MV-4-11 (cell line): ENCODE data around the gene COLQ.

Experiments used
- DNase-seq: peaks from one replicate; lab custom pipeline; 2025; lab: John Stamatoyannopoulos, UW

COLQ gene

DNA sequence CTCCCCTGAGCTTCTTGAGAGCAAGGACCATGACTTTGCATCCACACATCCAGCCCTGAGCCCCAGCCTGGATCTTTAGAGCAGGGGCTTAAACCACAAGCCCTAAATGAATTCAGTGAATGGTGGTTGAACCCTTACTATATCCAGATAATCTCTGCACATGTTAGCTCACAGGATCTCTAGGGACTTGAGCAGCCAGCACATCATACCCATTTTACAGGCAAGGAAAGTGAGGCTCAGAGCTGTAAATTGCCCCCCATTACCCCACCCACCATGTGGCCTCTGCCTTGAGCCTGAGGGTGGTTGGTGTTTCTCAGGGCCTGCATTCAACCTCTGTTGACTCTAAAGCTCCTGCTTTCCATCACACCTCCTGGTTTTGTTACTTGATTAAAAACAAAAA lies 66.5 kb downstream of the COLQ start:
- no peak for DNase-seq

DNA sequence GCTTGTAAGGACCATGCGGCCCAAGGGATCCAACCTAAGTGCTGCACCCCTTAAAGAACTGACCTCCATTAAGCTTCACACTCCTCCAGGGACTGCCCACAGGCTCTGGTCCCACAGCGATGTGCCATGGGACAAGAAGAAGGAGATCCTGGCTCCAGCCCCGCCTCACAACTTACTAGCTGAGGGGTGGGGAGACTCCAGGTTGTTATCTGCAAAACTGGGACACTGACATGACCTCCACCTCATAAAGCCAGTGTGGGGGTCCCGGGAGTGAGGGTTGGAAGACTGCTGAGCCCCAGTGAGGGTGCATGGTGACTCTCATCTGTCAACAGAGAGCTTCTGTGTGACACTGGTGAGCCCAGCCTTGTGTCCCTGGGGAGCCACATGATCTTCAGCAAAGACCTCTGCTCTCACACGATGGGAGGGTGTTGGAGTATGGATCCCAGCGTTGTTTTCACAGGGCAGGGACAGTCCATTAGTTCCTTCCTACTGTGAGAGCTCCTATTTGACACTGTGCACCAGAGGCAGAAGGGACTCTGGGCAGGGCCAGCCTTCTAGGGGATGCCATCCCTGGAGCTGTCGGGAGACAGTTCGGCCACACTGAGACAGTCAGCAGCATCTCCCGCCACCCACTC lies 67.4 kb downstream of the COLQ start:
- no peak for DNase-seq

DNA sequence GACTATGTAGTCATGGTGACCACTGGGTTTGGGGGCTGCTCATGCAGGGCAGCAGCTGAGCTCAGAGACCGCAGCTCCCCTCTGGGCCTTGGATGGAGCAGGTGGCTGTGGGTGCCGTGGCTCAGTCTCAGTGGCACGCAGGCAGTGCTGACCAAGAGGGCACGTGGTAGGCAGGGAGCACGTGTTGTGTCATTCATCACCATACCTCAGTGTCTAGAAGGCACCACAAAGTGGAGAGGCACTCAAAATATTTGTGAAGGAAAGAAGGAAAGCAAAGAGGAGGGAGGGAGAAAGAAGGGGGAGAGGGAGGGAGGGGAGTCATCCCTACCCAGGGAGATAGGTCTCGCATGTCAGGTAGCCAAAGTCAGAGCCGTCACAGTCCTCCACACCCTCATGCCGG lies 68.0 kb downstream of the COLQ start:
- no peak for DNase-seq

DNA sequence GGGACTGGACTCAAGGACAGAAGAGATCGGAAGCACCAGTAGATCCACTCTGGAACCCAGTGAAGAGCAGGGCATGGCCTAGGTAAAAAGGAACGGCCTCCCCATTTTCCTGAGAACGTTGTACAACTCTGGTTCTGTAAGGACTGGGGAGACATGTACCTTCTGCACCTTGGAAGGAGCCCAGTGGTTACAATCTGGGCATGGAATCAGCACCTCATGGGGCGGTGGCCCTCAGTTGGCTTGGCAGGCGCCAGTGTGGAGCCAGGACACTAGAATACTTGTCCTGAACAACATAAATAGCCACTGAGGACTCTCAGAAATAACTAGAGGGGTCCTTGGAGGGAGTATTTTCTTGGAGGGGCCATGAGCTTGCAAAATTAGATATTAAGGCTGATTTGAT lies 68.5 kb downstream of the COLQ start:
- no peak for DNase-seq

DNA sequence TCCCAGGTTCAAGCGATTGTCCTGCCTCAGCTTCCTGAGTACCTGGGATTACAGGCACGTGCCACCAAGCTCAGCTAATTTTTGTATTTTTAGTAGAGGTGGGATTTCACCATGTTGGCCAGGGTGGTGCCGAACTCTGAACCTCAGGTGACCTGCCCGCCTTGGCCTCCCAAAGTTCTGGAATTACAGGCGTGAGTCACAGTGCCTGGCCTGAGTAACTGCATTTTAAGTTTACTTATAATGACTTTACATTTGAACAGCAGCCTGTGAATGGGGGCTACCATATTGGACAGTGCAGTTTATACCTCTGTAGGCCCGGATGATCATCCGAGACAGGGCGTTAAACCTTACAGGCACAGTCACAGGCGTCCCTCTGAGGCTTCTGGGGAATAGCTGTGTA lies 69.3 kb downstream of the COLQ start:
- no peak for DNase-seq

DNA sequence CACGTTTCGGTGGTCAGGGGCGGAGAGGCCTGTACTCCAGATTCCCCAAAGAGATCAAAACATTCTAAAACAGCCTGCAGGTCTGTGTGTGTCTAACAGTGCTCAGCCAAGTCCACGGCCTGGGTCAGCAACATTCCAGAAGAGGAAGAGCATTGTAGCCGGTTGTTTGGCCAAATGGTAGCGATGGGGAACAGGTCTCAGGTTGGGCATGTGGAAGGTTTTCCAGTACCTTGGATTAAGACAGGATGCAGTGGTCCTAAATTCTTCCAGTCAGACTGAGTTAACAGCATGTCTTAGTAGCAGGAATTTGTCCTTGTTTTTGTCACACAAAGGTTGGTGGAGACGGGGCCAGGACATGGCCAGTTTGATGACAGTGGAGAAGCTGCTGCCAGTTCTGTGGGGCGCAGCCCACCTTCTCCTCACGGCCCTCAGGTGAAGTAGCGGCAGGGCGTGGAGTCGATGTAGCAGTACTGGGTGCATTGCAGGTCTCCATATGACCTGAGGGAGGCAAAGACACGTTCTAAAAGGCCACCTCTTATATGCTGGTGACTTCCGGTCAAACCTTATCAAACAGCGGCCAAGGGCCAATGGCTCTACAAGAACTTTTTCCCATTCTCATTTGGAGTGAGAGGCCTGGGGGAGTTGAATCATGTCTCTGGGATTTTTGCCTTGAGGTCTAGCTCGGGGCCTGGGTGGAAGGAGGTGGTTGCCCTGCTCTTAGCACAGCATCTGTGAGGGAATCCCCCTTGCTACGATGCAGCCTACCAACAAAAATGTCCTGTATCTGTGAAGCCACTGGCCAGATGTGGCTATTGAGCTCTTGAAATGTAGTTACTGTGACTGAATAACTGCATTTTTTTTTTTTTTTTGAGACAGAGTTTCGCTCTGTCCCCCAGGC lies 70.0 kb downstream of the COLQ start:
- DNase-seq = no peak

DNA sequence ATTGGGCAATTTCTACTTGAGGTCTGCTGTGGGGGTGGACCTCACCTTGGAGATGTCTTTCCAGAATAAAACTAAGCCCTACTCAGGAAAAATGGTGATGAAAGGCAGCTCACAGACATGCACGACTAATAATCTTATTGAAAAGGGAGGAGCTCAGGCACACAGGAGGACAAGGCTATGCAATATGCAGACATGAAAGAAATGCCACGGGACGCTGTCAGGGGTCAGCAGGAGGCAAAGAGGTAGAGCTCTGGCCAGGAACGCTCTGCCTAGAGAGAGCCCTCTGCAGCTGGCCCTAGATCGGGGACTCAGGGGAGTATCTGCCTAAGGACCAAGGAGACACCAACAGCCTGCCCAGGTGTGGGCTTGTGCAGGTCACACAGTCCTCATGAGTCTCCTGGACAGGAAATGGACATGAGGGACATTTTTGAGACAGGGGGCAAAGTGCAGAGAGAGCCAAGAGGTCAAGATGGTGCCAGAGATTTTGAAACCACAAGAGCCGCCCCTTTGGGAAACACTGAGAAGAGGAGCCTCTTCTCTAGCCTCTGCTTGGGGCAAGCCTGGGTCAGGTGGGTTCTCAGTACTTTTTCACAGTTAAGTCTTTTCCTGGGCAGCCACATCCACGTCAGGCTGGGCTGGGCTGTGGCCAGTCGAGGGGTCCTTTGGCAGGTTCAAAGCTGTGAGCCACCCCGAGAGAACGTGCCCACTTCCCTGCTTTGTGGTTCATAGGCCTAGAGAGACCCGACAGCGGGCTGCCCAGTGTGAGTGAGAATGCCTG lies 70.9 kb downstream of the COLQ start:
- DNase-seq = no peak

DNA sequence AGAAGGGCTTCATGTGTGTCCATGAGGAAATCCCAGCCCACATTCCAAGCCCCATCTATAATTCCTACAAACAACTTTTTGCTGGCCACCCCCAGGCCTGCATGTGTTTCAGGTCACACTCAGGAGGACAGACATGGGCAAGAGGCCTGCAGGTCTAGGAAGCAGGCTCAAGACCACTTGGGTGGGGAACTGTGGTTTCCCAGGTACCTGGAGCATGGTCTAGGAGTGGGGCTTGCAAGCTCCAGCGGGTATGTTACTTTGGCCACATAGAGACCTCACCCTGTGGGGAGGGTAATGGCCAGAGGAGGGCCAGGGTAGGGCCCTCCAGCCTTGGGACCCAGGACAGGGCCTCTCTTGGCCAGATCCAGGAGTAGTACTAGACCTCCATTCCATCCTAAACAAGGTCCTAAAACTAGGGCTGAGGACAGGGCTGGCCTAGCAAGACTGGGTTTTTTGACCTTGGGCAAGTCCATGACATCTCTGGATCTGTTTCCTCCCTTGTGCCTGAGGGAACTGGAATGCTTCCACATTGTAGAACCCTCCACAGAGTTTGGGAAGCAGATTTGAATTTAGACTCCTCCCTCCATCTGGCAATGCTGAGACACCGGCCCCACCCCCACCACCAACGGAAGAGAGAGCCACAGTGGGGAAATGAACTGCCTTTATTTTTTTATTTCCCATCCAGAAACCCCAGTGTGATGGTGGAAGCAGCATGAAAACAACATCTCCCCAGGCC lies 71.8 kb downstream of the COLQ start:
- no peak for DNase-seq

DNA sequence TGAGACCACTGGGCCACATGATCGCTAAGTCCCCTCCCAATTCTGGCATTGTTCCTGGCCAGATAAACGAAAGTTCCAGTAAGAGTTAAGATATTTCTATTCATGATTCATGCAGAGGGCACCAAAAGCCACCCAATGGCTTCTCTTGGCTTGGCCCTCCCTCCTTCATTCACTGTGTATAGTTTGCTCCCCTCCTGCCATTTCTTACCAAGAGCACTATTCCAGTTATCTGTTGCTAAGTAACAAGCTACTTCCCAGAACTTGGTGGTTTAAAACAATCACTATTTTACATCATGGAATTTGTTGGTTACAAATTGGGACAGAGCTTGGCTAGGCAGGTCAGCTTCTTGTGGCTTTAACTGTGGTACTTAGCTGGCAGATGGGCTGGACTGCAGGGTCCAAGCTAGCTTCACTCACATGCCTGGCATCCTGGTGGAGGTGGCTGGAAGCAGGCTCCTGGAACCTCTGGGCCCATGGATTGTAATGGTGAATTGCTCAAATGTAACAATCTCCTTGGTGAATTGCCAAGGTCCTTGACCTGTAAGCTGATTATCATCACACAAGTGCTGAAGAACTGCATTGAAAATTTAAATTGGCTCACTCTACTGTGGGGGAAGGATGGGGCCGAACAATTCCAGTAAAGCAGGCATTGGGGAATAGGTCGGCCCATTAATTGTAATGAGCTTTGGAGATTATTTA lies 77.5 kb downstream of the COLQ start:
- DNase-seq = no peak

DNA sequence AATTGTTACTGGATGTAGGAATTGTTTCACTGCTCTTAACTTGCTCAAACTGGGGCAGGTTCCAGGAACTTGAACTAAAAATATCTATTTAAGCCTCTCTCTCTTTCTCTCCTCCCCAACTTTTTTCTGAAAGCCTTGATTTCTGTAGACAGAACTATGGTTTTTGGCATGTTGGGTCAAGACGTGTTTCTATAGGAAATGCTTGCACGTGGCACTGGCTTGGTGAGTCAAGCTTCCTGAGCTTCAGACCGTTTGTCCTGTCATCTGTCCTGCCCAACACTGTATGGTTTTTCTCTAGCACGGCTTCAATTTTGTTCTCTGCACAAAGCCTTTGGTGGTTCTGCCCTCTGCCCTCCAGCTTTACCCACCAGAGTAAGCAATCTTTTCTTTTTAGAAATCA lies 80.6 kb downstream of the COLQ start:
- peak; percentile 89 for DNase-seq

DNA sequence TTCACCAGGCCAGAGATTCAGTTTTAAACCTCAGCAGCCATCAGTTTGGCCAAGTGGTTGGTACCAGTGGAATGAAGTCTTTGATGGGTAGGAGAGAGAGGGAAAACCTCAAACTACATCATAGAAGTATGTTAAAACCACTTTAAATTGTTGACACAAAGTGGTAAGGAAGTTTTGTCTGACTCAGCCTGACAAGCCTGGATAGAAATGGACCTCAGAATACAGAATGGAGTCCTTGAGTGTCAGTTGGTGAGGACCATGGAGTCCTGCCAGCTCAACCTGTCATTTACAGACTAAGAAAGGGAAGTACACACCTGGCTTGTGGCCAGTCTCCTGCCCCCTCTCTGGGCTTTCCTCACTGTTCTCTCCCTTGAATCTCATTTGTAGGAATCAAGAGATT lies 82.0 kb downstream of the COLQ start:
- DNase-seq = peak; percentile 34

DNA sequence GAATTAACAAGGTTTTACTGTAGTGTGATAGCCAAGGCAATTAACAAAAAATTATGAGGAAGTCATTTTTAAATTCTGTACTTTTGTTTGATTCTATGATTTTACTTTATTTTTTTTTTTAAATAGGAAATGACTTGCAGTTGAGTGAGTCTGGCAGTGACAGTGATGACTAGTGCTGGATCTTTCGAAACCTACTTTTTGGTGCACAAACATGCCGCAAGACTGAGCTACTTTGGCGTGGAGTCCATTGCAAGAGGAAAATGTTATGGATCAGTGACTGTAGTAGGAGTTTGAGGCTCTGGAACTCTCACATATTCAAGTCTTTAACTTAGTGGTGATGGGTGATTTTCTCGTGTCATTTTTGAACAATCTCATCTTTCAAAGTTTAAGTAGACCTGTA lies 82.5 kb downstream of the COLQ start:
- DNase-seq = peak; percentile 54

DNA sequence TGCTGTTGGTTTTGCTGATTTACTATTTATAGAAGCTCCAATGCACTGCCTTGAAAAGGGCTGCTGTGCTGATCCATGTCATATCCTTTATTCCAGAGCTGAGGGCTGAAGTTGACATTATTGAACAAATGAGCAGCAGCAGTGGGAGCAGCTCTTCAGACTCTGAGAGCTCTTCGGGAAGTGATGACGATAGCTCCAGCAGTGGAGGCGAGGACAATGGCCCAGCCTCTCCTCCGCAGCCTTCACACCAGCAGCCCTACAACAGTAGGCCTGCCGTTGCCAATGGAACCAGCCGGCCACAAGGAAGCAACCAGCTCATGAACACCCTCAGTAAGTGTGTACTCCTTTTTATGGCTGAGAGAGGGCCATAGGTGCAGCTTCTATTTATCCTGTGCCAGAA lies 85.3 kb downstream of the COLQ start:
- DNase-seq = no peak

DNA sequence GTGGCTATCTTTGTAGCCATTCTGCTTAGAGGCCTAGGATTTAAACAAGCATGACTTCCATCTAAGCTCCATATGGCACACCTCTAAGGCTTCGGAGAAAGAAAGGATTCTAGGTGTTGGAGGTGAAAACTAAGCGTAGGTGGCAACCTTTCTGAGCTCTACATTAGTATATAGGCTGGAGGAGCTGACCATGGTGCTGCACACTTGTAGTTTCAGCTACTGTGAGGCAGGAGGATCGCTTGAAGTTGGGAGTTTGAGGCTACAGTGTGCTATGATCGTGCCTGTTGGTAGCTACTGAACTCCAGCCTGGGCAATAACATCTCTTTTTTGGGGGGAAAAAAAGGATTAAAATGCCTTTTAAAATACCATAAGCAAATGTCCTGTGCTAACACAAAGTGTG lies 86.8 kb downstream of the COLQ start:
- no peak for DNase-seq

DNA sequence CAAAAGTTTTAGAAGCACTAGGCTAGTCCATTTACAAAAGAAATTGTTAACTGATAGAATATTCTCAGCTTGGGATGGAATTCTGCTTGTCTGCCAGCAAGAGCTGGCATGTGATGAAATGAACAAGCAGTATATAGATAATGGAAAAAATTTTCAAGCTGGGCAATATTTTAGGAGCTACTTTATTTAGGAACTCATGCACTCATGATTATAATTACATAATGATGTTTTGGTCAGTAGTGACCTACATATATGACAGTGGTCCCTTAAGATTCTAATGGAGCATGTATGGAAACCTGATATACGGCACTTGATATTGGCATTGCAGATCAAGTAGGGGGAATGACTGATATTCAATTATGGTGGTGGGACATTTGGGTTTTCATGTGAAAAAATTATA lies 88.0 kb downstream of the COLQ start:
- no peak for DNase-seq

DNA sequence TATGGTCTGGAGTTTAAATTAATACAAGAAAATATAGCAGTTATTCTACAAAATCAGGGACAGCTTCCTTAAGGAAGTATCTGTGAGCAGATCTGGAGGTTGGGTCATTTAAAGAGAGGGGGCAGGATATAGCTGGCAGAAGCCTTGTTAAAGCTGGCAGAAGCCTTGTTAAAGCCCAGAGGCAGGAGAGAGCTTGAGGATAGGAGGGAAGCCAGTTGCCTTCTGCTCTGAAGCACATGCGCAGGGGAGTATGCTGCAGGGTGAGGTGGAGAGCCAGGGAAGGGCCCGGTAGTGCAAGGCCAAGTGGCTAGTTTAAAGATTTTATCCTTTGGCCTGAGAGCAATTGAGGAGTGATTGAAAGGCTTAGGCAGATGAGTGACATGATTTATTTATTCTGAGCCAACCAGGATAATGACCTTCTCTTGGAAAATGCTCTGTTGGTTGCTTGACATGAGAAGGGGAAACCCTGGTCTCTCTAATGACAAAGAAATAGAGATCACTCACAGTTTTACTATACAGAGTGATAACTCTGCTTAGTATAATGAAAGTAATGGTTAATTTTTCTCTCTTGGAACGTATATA lies 90.2 kb downstream of the COLQ start:
- no peak for DNase-seq

DNA sequence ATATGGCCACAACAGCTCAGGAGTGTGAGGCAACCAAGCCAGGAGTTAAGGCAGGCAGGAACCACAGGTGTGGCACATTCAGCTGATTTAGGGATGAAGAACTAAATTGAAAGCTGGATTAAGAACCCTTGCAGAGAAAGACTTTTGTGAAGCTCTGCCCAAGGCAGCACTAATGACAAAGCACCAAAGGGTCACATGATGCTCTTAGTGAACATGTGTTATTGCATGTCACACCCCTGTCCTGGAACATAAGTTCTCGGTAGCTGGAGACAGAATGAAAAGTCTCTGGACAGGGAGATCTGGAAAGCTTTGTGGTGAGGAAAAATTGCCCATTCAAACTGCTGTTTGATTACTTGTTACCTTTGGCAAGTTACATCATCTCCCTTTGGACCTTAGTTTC lies 90.9 kb downstream of the COLQ start:
- no peak for DNase-seq

DNA sequence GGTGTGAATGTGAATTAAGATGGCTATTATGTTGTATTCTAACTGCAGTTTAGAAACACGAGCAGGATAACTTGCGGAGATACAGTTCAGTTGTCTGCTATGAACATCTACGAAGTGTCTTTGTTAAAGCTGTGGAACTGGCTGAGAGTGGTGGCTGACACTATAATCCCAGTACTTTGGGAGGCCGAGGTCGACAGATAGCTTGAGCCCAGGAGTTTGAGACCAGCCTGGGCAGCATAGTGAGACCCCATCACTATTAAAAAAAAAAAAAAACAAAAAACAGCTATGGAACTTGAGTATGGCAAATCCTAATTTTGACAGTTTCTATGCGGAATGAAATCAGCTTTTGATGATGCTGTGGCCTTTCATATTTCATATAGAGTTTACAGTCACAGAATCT lies 92.4 kb downstream of the COLQ start:
- no peak for DNase-seq

DNA sequence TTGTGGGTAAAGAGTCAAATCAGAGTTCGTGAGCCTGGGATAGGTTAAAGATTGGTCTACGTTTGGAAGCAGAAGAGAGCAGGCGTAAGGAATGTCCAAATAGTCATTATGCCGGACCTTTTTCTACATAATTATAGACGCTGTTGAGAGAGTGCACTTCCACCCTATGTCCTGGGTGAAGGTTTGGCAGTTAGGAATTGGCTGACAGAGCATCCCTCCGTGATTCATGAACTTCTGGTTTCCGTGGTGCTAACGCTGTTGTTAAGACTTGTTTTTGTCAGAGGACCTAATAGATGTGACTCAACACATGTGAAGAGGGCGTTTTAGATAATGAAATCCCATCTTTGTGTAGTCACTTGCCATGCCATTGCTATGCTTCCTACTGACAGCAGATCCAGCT lies 93.0 kb downstream of the COLQ start:
- peak; percentile 60 for DNase-seq

DNA sequence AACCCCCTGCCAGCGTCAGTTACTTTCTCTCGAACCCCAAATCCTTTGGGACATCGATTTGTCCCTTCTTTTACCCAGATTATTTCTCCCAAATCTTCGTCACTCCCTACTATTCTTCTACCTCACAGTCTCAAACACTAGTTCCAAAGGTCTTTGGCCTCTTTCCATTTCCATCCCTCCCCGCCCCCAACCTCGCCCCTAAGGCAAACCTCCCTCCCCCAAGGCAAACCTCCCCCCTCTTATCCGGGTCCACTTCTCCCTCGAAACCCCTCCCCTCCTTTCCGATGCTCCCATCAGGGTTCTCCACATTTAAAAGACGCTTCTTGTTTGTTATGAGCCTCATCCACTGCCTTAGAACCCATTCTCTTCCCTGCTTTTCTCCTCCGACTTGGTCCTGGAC lies 93.5 kb downstream of the COLQ start:
- DNase-seq = no peak

DNA sequence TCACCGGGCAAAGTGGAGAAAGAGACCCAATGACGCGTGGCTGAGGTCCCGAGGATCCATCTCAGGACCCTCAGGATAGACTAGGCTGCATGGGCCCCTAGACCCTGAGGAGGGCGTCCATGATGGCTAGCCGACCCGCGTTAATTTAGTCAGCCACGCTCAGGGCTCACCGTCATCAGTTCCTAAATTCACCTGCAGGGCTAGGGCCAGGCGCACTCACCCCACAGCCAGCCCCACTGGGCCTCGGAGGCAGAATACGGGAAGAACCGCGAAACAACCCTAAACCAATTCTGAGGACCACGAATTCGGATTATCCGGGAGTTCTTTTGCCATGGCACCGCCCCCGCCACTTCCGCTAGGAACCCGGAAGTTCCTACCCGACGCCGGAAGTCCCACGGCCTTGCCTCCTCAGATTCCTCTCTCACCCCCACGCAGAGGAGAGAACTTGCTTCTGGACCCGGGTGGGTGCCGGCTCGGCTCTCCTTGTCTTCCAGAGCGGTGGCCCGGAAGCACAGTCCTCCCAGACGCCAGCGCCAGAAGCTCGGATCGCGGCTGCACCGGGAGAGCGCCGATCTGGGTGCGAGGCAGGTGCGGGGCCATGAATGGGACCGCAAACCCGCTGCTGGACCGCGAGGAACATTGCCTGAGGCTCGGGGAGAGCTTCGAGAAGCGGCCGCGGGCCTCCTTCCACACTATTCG lies 94.2 kb downstream of the COLQ start, which contains the start of the genes EAF1 and METTL6:
Gene EAF1, plus strand, starts transcription at position 417 of the 699 bp plus-strand sequence. Its CDS starts 182 bp downstream, at position 599.
Gene METTL6, minus strand, starts transcription at position 363 of the 699 bp plus-strand sequence. CDS start 1,033 bp downstream, outside the sequence.
- peak; percentile 74 for DNase-seq
